ENCODE measurements around the gene MAGI2. TPM values are rescaled to one million over a fixed set of nuclear protein-coding genes. Genes with fewer than 3 reads are reported as not detected.

Gene MAGI2
- total RNA-seq, 2 donors from 2014 or later, result 10.3 to 19.2 TPM

- Mint-ChIP-seq H3K36me3 (ENCODE audit: low read depth) (no peaks in the 10 kb centered on the region), H3K4me1 (peaks cover 4% of the 10 kb centered on the region), H3K27ac (no peak overlapping the region), H3K9me3 (no peaks in the 10 kb centered on the region), H3K27me3 (ENCODE audit: insufficient read depth) (no peaks in the 10 kb centered on the region), H3K4me3 (no peak overlapping the region)
- no peak overlapping the region for H3K9ac ChIP-seq (ENCODE audit: extremely low read depth, low read length, poor library complexity, severe bottlenecking)
- no peaks in the 10 kb centered on the region for H3K27me3 ChIP-seq (ENCODE audit: control insufficient read depth, insufficient read depth, low read length, poor library complexity, severe bottlenecking)
- WGBS, 2 experiments (ENCODE audit: insufficient coverage in 1 of 2, insufficient read length in 1 of 2), result 100% methylated on average over 2 of the region's 2 CpGs; no CpG with 5 or more reads in 1 of the 2 experiments
- no peaks in the 10 kb centered on the region for H3K9me3 ChIP-seq (ENCODE audit: control insufficient read depth, low read length)
- peaks cover 5% of the 10 kb centered on the region for H3K4me1 ChIP-seq (ENCODE audit: control insufficient read depth, insufficient read depth, low read length)
- no peak overlapping the region for H3K27ac ChIP-seq (ENCODE audit: low read depth, low read length)
- no peak for DNase-seq
- H3K36me3 ChIP-seq (ENCODE audit: control insufficient read depth, insufficient read depth, low read length), result no peaks in the 10 kb centered on the region
- no peak overlapping the region for H3K4me3 ChIP-seq (ENCODE audit: low read length)
- TF ChIP-seq CTCF (conservative IDR thresholded peaks at IDR 0.05), result no peak
Observed at GRCh38 chr7:79304711-79305110, 148.8 kb downstream of the MAGI2 start.

DNA sequence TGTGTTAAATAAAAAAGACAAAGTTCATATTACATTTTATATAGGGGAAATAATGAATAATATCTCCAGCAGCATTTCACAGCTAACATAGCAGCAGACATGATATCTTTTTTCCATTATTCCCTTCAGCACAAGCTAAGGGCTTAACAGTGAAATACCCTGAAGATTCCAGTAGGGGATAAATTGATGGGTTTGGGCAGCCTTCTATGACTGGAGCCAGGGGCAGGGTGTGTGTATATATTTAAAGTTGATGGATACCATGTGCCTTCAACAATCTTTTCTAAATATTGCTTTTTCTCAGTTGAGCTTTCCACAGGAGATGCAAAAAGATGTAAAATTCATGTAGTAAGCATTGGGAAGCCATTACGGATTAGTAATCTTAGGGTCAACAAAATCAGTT is 151.2 kb downstream of the MAGI2 start:
- Mint-ChIP-seq H3K9me3 (no peaks in the 10 kb centered on the region), H3K36me3 (ENCODE audit: low read depth) (no peaks in the 10 kb centered on the region), H3K4me1 (peaks cover 4% of the 10 kb centered on the region), H3K27me3 (ENCODE audit: insufficient read depth) (no peaks in the 10 kb centered on the region), H3K27ac (no peak overlapping the region), H3K4me3 (no peak overlapping the region)
- DNase-seq, result no peak
- Histone ChIP-seq H3K27ac (ENCODE audit: low read depth, low read length) (no peak overlapping the region), H3K36me3 (ENCODE audit: control insufficient read depth, insufficient read depth, low read length) (no peaks in the 10 kb centered on the region), H3K9me3 (ENCODE audit: control insufficient read depth, low read length) (no peaks in the 10 kb centered on the region), H3K4me3 (ENCODE audit: low read length) (no peak overlapping the region), H3K9ac (ENCODE audit: extremely low read depth, low read length, poor library complexity, severe bottlenecking) (no peak overlapping the region), H3K27me3 (ENCODE audit: control insufficient read depth, insufficient read depth, low read length, poor library complexity, severe bottlenecking) (no peaks in the 10 kb centered on the region), H3K4me1 (ENCODE audit: control insufficient read depth, insufficient read depth, low read length) (peaks cover 5% of the 10 kb centered on the region)
- TF ChIP-seq CTCF (conservative IDR thresholded peaks at IDR 0.05), result peak; percentile 53
- 86 to 90% methylated on average over 1 of the region's 1 CpG for WGBS, 2 experiments (ENCODE audit: insufficient coverage in 1 of 2, insufficient read length in 1 of 2)

DNA sequence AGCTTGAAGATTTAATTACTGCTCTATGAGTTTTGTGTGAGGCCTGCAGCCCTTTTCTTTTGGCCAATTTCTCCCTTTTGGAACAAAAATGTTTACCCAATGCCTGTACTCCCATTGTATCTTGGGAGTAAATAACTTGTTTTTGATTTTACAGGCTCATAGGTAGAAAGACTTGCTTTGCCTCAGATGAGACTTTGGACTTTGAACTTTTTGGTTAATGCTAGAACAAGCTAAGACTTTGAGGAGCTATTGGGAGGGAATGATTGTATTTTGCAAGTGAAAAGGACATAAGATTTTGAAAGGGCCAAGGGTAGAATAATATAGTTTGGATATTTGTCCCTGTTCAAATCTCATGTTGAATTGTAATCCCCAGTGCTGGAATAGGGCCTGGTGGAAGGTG is 152.0 kb downstream of the MAGI2 start:
- Histone ChIP-seq H3K9ac (ENCODE audit: extremely low read depth, low read length, poor library complexity, severe bottlenecking) (no peak overlapping the region), H3K9me3 (ENCODE audit: control insufficient read depth, low read length) (no peaks in the 10 kb centered on the region)

More for the DNA sequence above, 152.0 kb downstream of the MAGI2 start:
- H3K27ac Mint-ChIP-seq, result no peak overlapping the region
- H3K4me1 ChIP-seq (ENCODE audit: control insufficient read depth, insufficient read depth, low read length), result peaks cover 5% of the 10 kb centered on the region
- no peaks in the 10 kb centered on the region for H3K36me3 ChIP-seq (ENCODE audit: control insufficient read depth, insufficient read depth, low read length)
- no peak overlapping the region for H3K4me3 Mint-ChIP-seq
- H3K27ac ChIP-seq (ENCODE audit: low read depth, low read length), result no peak overlapping the region
- H3K4me1 Mint-ChIP-seq, result peaks cover 4% of the 10 kb centered on the region
- no peaks in the 10 kb centered on the region for H3K36me3 Mint-ChIP-seq (ENCODE audit: low read depth)
- no peak for DNase-seq
- H3K9me3 Mint-ChIP-seq, result no peaks in the 10 kb centered on the region
- no peaks in the 10 kb centered on the region for H3K27me3 ChIP-seq (ENCODE audit: control insufficient read depth, insufficient read depth, low read length, poor library complexity, severe bottlenecking)
- no peaks in the 10 kb centered on the region for H3K27me3 Mint-ChIP-seq (ENCODE audit: insufficient read depth)
- no peak for TF ChIP-seq CTCF (conservative IDR thresholded peaks at IDR 0.05)
- H3K4me3 ChIP-seq (ENCODE audit: low read length), result no peak overlapping the region
